Measurements from ENCODE around the gene IGFBPL1. TPM values are rescaled to one million over a fixed set of nuclear protein-coding genes. Genes with fewer than 3 reads are reported as not detected.

IGFBPL1 gene
- total and polyA plus RNA-seq, 8 donors: 0.12 to 2.2 (median 0.72) TPM

GRCh38 chr9:38385896-38386295 is 38.4 kb downstream of the IGFBPL1 start:
- Histone ChIP-seq H3K9me3 (no peaks in the 10 kb centered on the region), H3K4me1 (no peaks in the 10 kb centered on the region), H3K36me3 (no peaks in the 10 kb centered on the region), H3K4me3 (no peak overlapping the region), H3K27ac (peak overlapping the region in 1 of 4 donors; percentile 28), H3K27me3 (no peaks in the 10 kb centered on the region)
- DNase-seq (no peak), FAIRE-seq (no peak), ATAC-seq (no peak)
- intact Hi-C loops (cut with DNase I): no loop called here
- 97 to 98% methylated on average over 3 of the region's 3 CpGs for WGBS, 2 donors
- TF ChIP-seq, protein P1, sequence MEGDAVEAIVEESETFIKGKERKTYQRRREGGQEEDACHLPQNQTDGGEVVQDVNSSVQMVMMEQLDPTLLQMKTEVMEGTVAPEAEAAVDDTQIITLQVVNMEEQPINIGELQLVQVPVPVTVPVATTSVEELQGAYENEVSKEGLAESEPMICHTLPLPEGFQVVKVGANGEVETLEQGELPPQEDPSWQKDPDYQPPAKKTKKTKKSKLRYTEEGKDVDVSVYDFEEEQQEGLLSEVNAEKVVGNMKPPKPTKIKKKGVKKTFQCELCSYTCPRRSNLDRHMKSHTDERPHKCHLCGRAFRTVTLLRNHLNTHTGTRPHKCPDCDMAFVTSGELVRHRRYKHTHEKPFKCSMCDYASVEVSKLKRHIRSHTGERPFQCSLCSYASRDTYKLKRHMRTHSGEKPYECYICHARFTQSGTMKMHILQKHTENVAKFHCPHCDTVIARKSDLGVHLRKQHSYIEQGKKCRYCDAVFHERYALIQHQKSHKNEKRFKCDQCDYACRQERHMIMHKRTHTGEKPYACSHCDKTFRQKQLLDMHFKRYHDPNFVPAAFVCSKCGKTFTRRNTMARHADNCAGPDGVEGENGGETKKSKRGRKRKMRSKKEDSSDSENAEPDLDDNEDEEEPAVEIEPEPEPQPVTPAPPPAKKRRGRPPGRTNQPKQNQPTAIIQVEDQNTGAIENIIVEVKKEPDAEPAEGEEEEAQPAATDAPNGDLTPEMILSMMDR (IDR thresholded peaks at IDR 0.05): no peak

DNA sequence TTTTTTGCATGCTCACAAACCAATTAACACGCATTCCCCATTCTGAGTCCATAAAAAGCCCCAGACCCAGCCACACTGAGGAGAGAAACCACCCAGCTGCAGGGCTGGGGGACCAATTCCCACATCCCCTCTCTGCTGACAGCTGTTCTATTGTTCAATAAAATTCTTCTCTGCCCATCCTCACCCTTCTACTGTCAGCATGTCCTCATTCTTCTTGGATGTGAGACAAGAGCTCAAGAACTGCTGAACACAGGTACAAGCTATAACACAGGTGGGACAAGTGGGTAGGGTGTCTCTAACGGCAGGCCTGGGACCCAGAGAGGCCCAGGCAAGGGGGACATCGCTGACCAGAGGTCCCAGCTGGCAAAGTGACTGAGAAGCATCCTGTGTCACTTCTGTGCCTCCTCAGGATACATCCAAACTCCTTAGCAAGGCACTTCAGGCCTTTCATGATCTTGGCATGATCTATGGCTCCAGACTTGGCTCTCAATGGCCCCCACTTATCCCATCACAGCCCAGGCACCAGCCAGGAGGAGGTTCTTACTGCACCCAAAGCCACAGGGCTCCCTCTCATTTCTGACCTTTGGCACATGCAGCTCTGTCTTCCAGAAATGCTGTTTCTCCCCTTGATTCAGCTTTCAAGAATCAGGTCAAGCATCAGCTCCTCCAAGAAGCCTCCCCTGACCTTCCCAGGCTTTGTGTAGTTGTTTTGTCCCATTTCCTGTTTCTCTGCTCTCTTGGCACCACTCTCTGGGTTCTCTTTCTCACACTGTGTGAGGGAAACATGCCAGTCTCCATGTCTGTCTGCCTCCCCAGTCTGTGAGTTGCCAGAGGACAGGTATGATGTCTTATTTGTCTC is 39.0 kb downstream of the IGFBPL1 start:
- intact Hi-C loops (cut with DNase I): no loop called here
- Histone ChIP-seq H3K4me3 (no peak overlapping the region), H3K27me3 (no peaks in the 10 kb centered on the region), H3K36me3 (no peaks in the 10 kb centered on the region), H3K27ac (no peak overlapping the region), H3K4me1 (no peaks in the 10 kb centered on the region), H3K9me3 (no peaks in the 10 kb centered on the region)
- WGBS, 2 donors: 76 to 92% methylated on average over 3 of the region's 3 CpGs
- DNase-seq: no peak
- TF ChIP-seq, protein P1 (IDR thresholded peaks at IDR 0.05): no peak
- ATAC-seq: no peak
- no peak for FAIRE-seq

DNA sequence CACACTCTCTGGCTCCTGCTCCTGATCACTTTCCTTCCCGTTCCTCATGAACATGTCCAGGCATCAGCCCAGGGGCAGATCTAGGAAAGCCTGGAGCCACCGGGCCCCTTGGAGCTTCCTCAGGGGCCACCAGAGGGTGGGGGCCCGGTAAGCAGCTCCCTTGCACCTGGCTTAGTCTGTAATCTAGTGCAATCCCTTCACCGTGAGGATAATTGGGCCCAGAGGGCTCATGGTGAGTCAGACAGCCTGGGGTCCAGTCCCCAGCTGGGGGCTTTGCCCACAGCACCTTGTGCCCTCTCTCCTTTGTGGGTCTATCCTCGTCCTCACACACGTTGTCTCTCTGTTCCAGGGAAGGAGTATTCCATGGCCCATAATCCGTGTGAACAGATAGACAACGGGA is 42.1 kb downstream of the IGFBPL1 start:
- Histone ChIP-seq H3K27ac (peak overlapping the region in 2 of 4 donors; percentile 62 to 64), H3K27me3 (no peaks in the 10 kb centered on the region), H3K4me1 (no peaks in the 10 kb centered on the region), H3K36me3 (no peaks in the 10 kb centered on the region), H3K9me3 (no peaks in the 10 kb centered on the region), H3K4me3 (no peak overlapping the region)
- DNase-seq: no peak
- 82 to 86% methylated on average over 8 of the region's 8 CpGs for WGBS, 2 donors
- no peak for ATAC-seq
- TF ChIP-seq, protein P1 (IDR thresholded peaks at IDR 0.05): no peak
- intact Hi-C loops (cut with DNase I): no loop called here
- no peak for FAIRE-seq

DNA sequence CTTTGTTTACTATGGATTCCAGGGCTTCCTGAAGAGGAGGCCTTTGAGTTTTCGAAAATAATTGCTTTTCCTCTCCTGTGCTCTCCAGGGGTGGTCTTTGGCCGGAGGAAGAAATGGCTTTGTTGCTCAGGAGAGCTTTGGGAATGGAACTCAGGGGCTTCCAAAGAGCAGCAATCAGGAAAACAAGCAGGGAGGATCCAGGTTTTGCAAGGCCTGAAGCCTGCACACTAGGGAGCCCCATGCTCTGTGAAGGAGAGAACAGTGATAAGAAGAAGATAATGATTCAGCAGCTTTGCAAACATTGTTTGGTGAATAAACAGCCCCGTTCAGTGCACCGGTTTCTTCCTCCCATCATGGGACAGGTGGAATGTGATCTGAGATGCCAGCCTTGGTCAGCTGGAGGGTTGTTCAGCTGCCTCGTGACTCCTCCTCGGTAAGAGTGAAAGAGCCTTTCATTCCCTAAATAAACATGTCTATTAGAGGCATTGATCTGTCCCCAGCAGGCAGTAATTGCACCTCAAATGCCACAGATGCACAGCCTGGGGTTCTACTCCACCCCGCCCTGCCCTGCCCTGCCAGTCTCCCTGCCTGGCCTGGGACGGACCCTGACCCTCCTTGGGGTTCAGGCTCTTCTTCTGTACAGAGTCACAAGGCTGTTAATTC is 43.3 kb downstream of the IGFBPL1 start:
- Histone ChIP-seq H3K4me1 (no peaks in the 10 kb centered on the region), H3K27ac (peak overlapping the region; percentile 24 to 72 (median 48)), H3K4me3 (no peak overlapping the region), H3K27me3 (no peaks in the 10 kb centered on the region), H3K9me3 (no peaks in the 10 kb centered on the region), H3K36me3 (no peaks in the 10 kb centered on the region)
- TF ChIP-seq, protein P1 (IDR thresholded peaks at IDR 0.05): no peak
- WGBS, 2 donors: 33 to 35% methylated on average over 8 of the region's 8 CpGs
- ATAC-seq: peak; percentile 79 to 90 (median 82)
- intact Hi-C loops (cut with DNase I): no loop called here
- DNase-seq: peak in 3 of 6 donors; percentile 32 to 56 (median 43)
- no peak for FAIRE-seq
